GM18907 (cell line): ENCODE data around the gene PADI1.

Experiments used
- ATAC-seq: cut with Tn5 transposase; IDR thresholded peaks from one replicate; pipeline ENCODE4 v1.9.1; 2021; ENCODE audit warnings: mild to moderate bottlenecking, moderate library complexity; ENCODE audit not compliant: unreplicated experiment

Gene PADI1

DNA sequence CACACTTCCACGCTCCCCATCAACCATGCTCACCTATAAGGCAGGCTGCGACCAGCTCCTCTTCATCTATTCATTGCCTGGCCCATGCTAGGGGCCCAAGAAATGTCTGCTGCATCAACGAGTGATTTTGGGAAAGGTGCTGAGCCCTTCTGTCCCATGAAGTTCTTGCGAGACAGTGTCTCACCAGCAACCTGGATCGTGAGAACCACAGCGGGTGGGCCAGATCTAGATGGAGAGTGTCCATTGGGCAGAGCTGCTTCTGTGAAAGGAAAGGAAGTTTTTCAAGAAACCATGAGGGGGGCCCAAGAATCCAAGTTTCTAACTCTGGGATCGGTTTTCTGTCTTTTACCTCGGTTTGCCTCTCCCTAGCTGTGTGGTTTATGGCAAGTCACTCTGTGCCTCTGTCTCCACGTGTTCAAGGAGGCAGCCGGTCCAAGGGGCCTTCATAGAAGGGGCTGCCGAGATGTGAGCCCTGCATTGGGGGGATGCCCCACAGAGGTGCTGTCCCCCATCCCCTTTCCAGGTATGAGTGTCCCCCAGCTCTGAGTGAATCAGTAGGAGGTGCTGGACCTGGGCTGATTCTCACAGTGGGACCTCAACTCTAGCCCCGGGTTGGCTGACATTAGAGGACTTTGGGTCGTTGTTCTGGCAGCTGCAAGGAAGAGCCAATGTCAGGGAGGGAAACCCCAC is 8.3 kb upstream of the PADI1 start:
- ATAC-seq = no peak

DNA sequence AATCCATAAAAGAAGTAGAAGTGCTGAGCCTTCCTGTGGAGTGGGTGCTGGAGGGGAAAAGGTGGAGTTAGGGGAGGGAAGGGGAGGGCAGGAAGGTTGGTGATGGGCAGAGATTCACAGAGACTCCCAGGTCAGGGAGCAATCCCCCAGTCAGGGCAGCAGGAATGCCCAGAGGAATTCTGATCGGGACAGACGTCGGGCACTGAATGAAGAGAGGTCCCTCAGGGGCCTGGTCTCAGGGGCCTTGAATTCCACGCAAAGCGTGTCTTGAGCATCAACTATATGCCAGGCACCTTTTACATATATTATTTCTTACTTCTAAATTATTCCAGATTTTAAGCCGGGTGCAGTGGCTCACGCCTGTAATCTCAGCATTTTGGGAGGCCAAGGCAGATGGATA is 7.2 kb upstream of the PADI1 start:
- ATAC-seq = no peak

DNA sequence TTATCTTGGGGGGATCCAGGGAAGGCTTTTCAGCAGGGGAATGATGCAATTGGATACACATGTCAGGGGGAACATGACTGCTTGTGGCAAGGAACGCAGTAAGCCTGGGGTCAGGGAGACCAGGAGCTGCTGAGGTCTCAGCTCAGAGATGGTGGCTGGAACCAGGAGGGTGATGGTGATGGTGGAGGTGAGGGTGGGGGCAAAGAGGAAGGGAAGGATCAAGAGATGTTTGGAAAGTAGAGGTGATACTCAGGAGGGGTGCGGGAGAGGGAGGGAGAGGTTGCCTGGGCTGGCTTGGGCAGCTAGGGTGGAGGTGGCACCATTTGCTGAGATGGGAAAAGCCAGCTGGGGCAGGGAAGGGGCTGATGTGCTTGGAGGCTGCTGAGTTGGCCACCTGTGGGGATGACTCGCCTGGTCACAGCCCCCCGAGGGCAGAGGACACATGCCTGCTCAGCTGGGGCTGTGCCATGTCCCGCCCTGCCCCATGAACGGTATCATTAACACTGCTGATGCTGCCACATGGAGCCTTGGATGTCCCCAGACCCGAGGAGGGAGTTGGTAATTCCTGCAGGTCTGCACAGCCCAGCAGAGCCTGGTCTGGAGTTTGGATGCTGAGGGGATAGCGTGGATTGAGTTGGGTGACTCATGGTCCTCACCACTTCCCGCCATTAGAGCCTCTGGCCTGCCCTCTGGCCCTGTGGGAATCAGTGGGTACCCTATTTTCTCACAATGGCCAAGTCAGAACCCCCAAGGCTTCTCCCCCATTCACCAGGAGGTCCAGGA is 6.3 kb upstream of the PADI1 start:
- ATAC-seq = no peak

DNA sequence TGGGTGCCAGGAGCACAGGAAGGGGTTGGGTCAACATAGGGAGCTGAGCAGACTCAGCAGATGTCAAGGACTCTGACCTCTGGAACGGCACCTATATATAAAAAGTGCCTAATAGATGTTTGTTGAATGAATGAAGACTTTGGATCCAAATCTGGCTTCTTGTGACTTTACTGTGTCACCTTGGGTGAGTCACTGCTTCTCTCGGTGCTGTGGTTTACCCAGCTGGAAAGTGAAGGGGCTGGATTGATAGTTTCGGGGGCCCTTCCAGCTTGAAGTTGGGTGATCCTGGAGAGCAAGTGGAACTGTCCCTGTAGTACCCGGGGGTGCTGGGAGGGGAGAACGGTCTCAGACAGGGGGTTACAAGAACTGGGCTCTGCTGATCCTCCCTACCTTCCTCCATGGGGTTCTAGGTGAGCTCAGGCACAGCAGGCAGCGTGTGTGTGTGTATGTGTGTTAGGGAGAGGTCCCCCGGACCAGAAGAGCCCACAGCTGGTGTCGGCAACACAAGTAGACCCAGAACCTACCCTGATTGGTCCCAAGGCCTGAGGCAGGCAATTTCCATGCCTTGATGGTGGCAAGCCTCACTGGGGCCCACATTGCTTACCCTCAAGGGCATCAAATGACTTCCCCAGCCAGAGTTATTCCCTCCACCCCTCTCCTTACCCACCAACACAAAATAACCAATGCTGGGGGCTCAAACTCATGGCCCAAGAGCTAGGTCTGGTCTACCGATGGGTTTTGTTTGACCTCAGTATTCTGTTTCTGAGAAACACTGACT is 5.5 kb upstream of the PADI1 start:
- no peak for ATAC-seq

DNA sequence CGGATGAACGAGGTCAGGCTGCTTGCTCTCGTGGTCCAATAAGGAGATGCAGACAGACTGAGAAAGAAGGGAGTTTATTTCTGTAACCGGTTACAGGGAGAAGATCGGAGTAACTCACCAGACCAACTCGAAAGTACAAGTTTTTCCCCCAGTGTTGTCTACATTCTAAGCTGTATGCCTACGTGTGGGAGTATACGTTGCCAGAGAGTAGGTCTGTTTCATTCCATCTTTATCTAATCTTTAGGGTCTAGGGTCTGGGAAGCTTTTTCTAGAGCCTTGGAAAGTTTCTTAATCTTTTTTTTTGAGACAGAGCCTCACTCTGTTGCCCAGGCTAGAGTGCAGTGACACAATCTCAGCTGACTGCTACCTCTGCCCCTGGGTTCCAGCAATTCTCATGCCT is 4.7 kb upstream of the PADI1 start:
- ATAC-seq = no peak

DNA sequence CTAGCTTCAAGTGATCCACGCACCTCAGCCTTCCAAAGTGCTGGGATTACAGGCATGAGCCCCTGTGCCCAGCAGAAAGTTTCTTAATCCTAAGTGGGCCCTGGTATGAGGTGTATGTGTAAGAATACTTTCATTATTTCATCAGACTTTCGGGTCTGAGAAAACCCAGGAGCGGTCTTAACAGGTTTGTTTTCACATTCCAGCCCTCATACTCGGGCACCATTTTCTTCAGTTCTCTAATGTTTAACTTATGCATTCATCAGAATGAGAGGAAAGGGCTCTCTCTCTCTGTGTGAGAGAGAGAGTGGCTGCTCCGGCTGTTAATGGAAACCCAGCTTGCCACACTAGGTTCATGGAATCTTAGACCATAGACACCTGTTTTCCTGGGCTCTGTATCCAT is 4.2 kb upstream of the PADI1 start:
- ATAC-seq = no peak

DNA sequence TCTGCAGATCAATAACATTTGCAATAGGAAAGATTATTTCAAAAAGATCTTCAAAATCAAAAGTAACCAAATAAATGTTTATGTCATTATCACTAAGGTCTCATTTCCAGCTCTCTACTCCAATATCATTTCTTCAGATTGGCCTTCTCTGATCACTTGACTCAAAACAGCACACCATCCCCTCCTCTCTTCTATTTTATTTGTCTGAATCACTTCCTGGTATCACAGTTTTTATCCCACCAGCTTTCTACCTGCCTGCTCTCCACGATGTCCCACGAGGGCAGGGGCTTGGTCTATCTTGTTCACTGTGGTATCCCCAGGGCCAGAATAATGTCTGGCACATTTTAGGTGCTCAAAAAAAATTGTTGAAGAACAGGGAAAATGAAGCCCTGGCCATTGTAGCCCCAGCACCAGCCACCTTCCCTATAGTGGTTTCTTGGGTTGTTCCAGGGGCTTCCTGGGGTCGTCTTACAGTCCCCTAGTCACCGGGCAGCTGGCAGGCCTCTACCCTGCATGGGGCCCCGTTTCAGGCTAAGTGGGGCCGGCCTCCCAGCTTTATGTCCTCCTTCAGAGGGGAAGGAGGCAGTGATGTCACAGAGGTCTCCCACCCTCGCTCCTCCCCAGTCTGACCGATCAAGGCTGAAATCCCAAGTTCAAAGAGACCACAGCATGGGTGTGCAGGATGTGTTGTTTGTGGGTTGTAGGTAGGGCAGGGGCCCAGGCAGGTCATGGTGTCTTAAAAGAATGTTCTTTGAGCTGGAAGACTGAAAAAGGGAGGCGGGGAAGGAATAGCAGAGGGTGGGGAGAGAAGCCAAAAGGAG is 3.5 kb upstream of the PADI1 start:
- no peak for ATAC-seq

DNA sequence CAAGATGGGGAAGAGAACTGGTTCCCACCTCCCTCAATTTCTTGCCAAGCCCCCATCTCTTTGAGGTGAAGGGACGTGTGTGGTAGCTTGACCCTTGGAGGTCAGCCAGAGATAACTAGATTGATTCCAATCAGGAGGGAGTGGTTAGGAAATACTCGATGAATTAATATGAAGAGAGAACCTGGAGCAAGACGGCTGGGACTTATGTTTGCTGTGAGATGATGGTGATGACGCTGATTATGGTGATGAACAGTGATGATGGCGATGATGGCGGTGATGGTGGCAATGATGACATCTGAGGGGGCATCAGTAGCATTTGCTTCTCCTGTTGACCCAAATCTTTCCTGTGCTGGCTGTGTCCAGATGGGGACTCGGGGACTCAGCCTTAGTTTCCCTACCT is 724 bp downstream of the PADI1 start:
- no peak for ATAC-seq

DNA sequence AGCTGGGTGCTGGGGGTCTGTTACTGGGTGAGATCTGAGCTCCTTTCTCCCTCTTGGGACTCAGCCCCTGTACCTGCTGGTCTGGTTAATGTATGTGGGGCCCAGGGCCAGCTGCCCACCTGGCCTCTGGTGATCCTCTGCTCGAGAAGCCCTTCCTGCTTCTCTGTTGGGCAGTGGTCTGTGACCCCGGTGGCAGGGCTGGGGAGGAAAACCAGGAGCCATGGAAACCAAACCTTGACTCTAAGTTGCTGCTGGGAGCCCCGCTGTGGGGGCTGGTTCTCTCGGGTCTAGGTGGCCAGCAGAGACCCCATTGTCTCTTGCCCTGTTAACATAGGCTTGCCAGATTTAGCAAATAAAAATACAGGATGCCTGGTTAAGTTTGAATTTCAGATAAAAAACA is 1.3 kb downstream of the PADI1 start:
- no peak for ATAC-seq

DNA sequence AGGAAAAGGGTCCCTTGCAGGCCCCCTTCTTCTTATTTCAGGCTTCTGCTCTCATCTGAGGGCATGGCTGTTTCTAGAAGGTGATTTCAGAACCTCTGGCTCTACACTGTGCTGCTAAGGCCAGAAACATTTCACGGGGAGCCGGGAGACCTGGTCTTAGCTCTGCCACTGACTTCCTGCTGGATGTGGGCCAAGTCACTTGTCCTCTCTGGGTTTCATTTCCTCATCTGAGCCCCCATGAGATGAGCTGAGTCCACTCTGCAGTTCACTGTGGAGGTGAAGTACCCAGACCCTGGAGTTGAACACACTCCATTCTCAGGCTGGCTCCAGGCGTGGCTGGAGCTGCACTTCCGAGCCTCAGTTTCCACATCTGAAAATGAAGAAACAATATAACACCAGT is 2.1 kb downstream of the PADI1 start:
- ATAC-seq = no peak

DNA sequence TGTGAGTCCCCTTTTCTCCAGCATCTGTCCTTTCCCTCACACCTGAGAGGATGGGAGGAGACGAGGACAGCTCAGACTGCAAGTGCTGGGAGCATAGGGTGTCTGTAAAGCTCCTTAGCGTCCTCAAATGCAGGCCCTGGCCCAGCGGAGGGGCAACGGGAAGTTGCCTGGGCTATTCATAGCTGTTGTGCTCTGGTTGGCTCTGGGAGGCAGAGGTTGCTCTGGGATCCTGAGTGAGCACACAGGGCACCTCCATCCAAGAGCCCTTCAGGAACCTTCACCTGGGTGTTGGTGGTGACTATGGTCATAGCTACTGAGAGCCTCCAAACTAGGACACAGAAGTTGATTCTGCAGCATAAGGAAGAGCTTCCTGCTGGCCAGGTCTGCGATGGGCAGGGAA is 2.6 kb downstream of the PADI1 start:
- ATAC-seq = peak; percentile 6

DNA sequence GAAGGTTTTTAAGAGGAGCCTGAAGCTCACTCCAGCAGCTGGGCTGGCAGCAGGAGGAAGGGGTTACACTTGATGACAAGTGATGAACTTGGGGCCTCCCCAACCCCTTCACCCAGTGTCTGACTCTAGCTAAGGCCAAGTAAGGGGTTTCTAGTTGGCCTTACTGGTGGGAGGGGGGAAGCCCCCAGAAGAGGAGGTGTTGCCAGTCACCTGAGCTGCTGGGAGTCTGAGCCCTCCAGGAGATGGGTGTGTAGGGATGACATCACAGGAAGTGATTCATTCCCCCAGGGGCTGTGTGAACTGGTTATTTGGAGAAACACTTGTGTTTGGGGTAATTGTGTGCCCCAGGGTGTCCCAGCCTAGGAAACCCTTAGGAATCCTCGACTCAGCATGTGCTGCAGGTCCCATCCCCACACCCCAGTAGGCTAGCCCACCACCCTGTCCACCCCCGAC is 3.1 kb downstream of the PADI1 start:
- ATAC-seq = peak; percentile 67

DNA sequence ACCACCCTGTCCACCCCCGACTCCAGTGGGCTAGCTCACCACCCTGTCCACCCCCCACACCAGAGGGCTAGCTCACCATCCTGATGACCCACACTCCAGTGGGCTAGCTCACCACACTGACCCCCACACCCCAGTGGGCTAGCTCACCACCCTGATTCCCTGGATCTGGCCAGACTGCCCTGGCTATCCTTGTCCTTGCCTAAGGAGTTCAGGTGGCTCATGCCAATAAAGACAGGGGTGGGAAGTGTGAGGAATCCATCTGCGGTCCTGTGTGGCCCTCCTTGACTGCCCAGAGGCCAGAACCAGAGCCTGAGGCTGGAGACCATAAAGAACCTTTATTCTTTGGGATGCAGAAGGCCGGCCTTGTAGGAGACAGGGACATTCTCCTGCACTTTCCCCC is 3.6 kb downstream of the PADI1 start:
- ATAC-seq = no peak

DNA sequence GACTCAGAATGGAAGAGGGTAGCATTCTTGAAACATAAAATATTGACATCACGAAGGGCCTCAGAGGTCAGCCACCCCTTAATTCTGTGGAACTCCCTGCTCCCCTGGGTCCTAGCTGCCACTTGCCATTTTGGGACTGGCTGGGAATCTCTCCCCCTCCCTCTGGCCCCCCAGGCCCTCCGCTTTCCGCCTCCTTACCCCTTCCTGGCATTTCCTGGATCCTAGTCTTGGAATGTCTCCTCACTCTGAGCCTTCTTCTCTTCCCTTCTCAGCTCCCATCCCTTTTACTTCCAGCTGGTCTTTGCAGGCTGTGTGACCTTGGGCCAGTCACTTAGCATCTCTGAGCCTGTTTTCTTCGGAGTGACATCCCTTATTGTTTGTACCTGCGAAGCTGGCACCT is 4.5 kb downstream of the PADI1 start:
- no peak for ATAC-seq

DNA sequence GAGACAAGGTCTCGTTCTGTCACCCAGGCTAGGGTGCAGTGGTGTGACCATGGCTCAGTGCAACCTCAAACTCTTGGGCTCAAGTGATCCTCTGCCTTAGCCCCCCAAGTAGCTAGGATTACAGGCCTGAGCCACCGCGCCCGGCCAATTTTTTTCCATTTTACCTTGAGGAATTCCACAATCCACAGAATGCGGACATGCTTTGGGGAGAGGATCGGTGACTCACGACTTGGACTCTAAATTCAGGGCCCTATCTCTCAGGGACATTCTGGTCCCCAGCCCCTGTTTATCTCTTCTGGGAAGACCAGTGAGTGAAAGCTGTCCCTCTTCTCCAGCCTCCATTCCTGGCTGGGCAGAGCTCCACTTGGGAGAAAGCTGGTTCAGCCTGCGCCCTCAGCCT is 5.2 kb downstream of the PADI1 start:
- ATAC-seq = no peak

DNA sequence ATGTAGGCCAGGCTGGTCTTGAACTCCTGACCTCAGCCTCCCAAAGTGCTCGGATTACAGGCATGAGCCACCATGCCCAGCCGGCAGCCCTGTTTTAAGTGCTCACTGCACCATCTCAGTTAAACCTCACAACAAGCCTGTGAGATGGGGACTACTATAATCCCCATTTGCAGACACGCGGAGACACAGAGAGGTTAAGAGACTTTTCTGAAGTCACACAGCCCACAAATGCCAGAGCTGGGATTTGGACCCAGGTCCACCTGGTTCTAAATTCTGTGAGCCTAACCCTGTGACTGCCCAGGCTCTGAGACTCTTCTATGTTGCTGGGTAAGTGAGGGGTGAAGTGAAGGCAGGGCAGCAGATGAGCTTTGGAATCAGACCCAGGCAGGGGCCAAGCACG is 6.4 kb downstream of the PADI1 start:
- no peak for ATAC-seq

DNA sequence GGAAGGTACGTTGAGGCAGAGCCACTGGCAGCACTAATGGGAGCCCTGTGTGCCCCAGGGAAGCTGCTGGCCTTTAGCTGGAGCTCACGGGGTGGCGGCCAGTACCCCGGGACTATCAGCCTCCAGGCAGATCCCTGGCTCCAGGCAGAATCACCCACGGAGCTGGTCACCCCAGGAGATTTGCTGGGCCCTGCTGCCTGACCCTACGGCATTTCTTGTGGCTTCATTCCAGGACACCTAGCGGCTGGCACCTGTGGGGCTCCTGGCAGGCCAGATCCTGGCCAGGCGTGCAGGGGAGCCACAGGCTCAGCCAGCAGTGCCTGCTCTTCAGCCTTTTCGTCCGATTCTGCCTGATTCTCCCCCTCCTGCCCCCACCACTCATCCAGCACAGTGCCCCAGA is 7.1 kb downstream of the PADI1 start:
- ATAC-seq = no peak

DNA sequence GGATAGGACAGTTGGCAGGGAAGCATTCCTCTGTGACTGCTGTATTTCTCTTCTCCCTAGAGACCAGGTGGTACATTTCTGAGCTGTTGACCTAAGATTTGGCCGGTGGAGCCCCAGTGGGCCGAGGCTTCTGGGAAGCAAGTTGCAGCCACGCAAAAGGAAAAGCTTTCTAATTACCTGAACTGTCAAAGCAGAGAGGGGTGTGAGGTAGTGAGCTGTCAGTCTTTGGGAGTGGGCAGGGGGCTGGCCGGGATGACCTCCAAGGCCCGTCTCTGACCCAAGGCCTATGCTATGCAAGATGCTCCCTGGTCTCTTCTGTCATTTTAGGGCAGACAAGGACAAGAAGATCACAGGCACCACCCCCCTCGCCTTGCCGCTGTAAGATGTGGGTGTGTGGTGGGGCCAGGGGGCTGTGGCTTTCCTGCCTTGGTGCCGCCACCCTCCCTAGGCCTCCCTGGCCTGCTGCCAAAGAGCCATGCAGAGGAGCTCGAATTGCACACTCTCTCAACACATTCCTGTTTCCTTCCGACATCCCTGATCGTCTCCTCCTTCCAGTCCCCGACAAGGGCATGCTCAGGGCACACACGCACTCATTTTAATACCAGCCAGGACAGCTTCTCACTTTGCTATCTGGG is 7.7 kb downstream of the PADI1 start:
- ATAC-seq = no peak

DNA sequence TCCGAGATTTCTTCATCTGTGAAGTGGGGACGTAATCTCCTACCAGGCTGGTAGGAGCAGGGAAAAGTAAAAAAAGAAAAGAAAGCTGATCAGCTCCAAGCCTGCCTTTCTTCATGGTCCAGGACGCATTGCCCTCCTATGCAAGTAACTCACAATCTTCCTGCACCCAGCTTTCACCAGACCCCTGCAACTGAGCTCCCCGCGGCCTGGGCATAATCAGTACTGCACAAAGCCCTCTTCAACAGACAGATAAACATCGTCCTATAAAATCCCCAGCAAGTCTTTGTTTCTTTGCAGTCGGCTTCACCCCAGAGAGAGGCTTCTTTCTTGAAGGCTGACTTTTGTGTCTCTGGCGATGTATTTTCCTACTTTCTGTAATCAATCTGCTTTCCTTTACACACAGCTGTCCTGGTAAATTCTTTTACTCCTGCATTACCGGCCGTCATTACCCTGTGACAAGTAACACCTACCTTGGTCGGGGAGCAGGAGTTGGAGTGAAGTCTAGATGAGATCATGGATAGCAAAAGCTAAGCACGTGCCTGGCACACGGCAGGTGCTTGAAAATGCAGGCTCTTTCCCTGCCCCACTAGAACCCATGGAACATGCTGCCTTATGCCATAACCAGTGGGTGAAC is 8.3 kb downstream of the PADI1 start:
- ATAC-seq = no peak

DNA sequence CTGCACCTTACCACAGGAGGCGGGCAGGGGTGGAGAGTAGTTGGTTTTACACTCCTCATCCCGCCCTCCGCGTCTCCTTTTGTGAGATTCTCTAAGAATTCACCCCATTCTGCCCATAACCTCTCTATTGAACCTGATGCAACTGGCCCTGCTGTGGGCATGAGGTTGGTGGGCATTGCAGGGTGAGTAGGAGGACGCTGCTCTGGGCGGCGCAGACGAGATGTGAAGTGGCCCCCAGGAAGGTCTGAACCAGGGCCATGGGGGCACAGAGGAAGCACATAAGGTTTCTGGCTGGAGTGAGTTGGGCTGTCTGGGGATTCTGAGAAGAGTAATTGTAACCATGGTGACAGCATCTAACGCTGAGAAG is 8.8 kb downstream of the PADI1 start:
- ATAC-seq = no peak
